Hepatocyte (in vitro differentiated cells): Measurements from ENCODE around the gene CLDN8.

ENCODE experiments used
- EZH2 ChIP-seq: fragments of 200-600 bp; sonication (generic); IDR thresholded peaks from 2 replicates; pipeline ENCODE4 v1.6.1; 2016; ENCODE audit warnings: antibody characterized with exemption, mild to moderate bottlenecking, borderline replicate concordance
- EZH2phosphoT487 ChIP-seq: fragments of 200-600 bp; sonication (generic); IDR thresholded peaks from one replicate; pipeline ENCODE4 v1.6.1; 2018; ENCODE audit warnings: antibody characterized with exemption, mild to moderate bottlenecking, low read depth, moderate library complexity; ENCODE audit not compliant: unreplicated experiment, severe bottlenecking
- TF ChIP-seq, protein P1 (sequence below): fragments of 200-600 bp; sonication (generic); IDR thresholded peaks from 2 replicates; pipeline ENCODE4 v1.5.1; 2016; ENCODE audit warnings: antibody characterized with exemption, mild to moderate bottlenecking; ENCODE audit not compliant: poor library complexity

DNA sequence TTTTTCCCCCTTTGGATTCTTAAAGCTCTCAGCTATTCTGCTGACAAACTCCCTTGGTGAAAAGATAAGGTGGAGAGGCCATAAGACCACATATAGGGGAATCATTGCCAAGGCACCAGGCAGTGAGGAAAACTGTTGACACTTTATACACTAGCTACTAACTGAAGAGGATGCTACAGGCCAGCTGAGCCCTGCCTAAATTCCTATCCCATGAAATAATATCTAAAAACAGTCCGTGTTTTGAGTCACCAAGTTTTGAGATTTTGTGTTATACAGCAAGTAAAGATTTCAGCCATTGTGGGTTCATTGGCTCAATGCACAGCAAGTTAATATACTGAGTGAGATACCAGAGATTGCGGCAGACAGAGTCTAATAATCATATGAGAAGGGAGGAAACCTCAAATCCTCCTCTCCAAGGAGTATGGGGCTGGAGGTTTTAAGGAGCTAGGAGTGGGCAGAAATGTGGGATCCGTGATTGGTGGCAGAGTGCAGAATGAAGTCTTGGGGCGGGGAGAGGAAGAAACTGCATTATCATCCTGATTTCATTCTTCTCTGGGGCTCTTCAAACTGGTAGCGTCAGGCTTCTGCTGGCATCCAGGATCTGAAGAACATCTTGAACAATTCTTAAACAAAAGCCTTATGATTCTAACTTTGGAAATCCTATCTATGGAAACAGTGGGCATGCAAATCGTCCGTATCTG is 9.2 kb downstream of the CLDN8 start:
- TF ChIP-seq, protein P1, sequence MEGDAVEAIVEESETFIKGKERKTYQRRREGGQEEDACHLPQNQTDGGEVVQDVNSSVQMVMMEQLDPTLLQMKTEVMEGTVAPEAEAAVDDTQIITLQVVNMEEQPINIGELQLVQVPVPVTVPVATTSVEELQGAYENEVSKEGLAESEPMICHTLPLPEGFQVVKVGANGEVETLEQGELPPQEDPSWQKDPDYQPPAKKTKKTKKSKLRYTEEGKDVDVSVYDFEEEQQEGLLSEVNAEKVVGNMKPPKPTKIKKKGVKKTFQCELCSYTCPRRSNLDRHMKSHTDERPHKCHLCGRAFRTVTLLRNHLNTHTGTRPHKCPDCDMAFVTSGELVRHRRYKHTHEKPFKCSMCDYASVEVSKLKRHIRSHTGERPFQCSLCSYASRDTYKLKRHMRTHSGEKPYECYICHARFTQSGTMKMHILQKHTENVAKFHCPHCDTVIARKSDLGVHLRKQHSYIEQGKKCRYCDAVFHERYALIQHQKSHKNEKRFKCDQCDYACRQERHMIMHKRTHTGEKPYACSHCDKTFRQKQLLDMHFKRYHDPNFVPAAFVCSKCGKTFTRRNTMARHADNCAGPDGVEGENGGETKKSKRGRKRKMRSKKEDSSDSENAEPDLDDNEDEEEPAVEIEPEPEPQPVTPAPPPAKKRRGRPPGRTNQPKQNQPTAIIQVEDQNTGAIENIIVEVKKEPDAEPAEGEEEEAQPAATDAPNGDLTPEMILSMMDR: no peak
- TF ChIP-seq EZH2 (no peak), EZH2phosphoT487 (no peak)
